Activated CD4-positive, CD25-positive, alpha-beta regulatory T cell treated with anti-CD3 and anti-CD28 coated beads, Interleukin-2, amount 50 U/mL, for 72 hours (primary cell): ENCODE measurements around the gene ESR1.
"Not testable (repeated sequence)": the region's sequence is repeated elsewhere in the genome, so short reads cannot be mapped to it uniquely, and the experiment has no call there.

ENCODE experiments used
- DNase-seq: peaks from one replicate; pipeline ENCODE4 v3.0.0; 2021

ESR1 gene

GRCh38 chr6:151899796-151900195 lies 92.3 kb downstream of the ESR1 start:
- DNase-seq = not testable (repeated sequence)

- no peak for DNase-seq
Observed at GRCh38 chr6:151900256-151900655, 92.8 kb downstream of the ESR1 start.

GRCh38 chr6:151901009-151901411 lies 93.5 kb downstream of the ESR1 start:
- DNase-seq = no peak

- no peak for DNase-seq
Observed at GRCh38 chr6:151904631-151905030, 97.1 kb downstream of the ESR1 start.

GRCh38 chr6:151905072-151905471 lies 97.6 kb downstream of the ESR1 start:
- DNase-seq = no peak

- DNase-seq = no peak
Observed at GRCh38 chr6:151905854-151906253, 98.4 kb downstream of the ESR1 start.

- DNase-seq = no peak
Observed at GRCh38 chr6:151911401-151911800, 103.9 kb downstream of the ESR1 start.

- DNase-seq = no peak
Observed at GRCh38 chr6:151914484-151914883, 107.0 kb downstream of the ESR1 start.

GRCh38 chr6:151916075-151916474 lies 108.6 kb downstream of the ESR1 start:
- DNase-seq = no peak

GRCh38 chr6:151916680-151917164 lies 109.2 kb downstream of the ESR1 start:
- no peak for DNase-seq

- no peak for DNase-seq
Observed at GRCh38 chr6:151917531-151918329, 110.2 kb downstream of the ESR1 start.

- DNase-seq = no peak
Observed at GRCh38 chr6:151940307-151940706, 132.8 kb downstream of the ESR1 start.

GRCh38 chr6:151948002-151948743 lies 140.7 kb downstream of the ESR1 start:
- no peak for DNase-seq

- no peak for DNase-seq
Observed at GRCh38 chr6:151958332-151958731, 150.8 kb downstream of the ESR1 start.

GRCh38 chr6:151959086-151959485 lies 151.6 kb downstream of the ESR1 start:
- no peak for DNase-seq

- no peak for DNase-seq
Observed at GRCh38 chr6:151961809-151962208, 154.3 kb downstream of the ESR1 start.

- no peak for DNase-seq
Observed at GRCh38 chr6:151962246-151962846, 154.9 kb downstream of the ESR1 start.

GRCh38 chr6:151963001-151963400 lies 155.5 kb downstream of the ESR1 start:
- DNase-seq = no peak

GRCh38 chr6:151964412-151964811 lies 156.9 kb downstream of the ESR1 start:
- DNase-seq = not testable (repeated sequence)

GRCh38 chr6:151974061-151974617 lies 166.7 kb downstream of the ESR1 start:
- no peak for DNase-seq

- no peak for DNase-seq
Observed at GRCh38 chr6:151975795-151976194, 168.3 kb downstream of the ESR1 start.

- DNase-seq = not testable (repeated sequence)
Observed at GRCh38 chr6:151988199-151988598, 180.7 kb downstream of the ESR1 start.

- DNase-seq = no peak
Observed at GRCh38 chr6:151992091-151992490, 184.6 kb downstream of the ESR1 start.
